Measurements from ENCODE around the gene CCM2L. TPM values are rescaled to one million over a fixed set of nuclear protein-coding genes. Genes with fewer than 3 reads are reported as not detected.

CCM2L gene
- total and polyA plus RNA-seq, 2 of the 8 experiments (the other 6 are each of a cell fraction or from before 2014, with no cell fraction given), result 5.5 to 15.8 TPM

GRCh38 chr20:32009564-32009963 is 674 bp upstream of the CCM2L start (continued):
- TF ChIP-seq CHD7 (IDR thresholded peaks at IDR 0.05; ENCODE audit: insufficient replicate concordance, low read length) (no peak), HDAC6 (IDR thresholded peaks at IDR 0.05; ENCODE audit: low read depth, low read length) (no peak), HDAC2 (IDR thresholded peaks at IDR 0.05; ENCODE audit: borderline replicate concordance in 1 of 2, low read depth in 2 of 2, low read length in 2 of 2) (no peak), SAP30 (IDR thresholded peaks at IDR 0.05; ENCODE audit: insufficient read depth, insufficient replicate concordance, low read length) (no peak), ATF2 (IDR thresholded peaks at IDR 0.05; ENCODE audit: low read length) (no peak), CBX5 (IDR thresholded peaks at IDR 0.05; ENCODE audit: low read depth, low read length) (no peak), PHF8 (conservative IDR thresholded peaks at IDR 0.05; ENCODE audit: low read depth, low read length) (no peak), SP2 (IDR thresholded peaks at IDR 0.05; ENCODE audit: low read length) (no peak), TBP (IDR thresholded peaks at IDR 0.05; ENCODE audit: low read depth, low read length) (no peak)
